ENCODE results near the gene RAD54L. TPM values are rescaled to one million over a fixed set of nuclear protein-coding genes. Genes with fewer than 3 reads are reported as not detected.

RAD54L gene
- total and polyA plus RNA-seq, 2 of the 4 experiments (the other 2 are of a cell fraction) = 4.8 to 10.6 TPM

DNA sequence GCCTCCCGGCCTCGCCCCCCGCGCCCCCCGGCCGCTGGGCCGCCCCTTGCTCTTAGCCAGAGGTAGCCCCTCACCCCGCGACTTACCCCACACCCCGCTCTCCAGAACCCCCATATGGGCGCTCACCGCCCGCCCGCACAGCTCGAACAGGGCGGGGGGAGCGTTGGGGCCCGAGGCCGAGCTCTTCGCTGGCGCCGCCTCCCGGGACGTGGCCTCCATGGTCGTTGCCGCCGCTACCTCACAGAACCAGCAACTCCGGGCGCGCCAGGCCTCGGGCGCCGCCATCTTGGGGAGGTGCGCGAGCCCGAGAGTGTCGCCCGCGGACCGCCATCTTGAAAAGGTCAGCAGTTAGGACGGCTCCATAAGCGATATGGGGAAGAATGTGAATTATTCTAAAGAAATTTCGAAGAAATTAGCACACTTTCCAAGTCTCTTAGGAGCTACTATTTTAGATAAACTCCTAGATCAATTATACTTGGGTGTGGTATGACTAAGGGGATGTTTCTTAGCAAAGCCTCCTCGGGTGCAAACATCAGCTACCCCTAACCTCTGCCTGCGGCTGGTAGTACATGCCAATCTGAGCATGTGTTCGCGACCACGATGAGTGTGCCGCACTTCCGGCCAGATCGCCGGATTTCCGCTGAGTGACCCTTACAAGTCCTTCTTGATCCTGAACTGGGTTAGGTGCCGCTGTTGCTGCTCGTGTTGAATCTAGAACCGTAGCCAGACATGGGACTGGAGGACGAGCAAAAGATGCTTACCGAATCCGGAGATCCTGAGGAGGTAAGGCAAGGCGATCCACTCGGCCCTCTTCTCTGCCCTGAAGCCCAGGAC, 55.7 kb downstream of the RAD54L start, which contains the start of the genes LRRC41 and UQCRH:
Gene LRRC41, minus strand, starts transcription at position 579 of the 834 bp plus-strand sequence. Its CDS starts 294 bp downstream, at position 285.
Gene UQCRH, plus strand, starts transcription at position 661 of the 834 bp plus-strand sequence. Its CDS starts 69 bp downstream, at position 730.
- intact Hi-C loops (cut with micrococcal nuclease) = no loop called here
- H2BK20ac ChIP-seq (ENCODE audit: low read depth, low read length) = peak within 1 kb of the TSS; percentile 64; the same call in 1 of the 2 replicates
- H3K18ac ChIP-seq (ENCODE audit: low read depth, low read length) = peak within 1 kb of the TSS; percentile 70
- H2BK120ac ChIP-seq (ENCODE audit: low read depth, low read length) = peak within 1 kb of the TSS; percentile 87
- H3K9ac ChIP-seq (ENCODE audit: low read depth, low read length) = peak within 1 kb of the TSS; percentile 100
- peaks cover 2 to 36% of the 10 kb centered on the region in 2 experiments; a peak in 3 of 4 replicates for H3K79me1 ChIP-seq (ENCODE audit: low read depth in 1 of 2, low read length in 2 of 2)
- DNase-seq (peak; percentile 98), ATAC-seq (ENCODE audit: low read depth) (peak; percentile 81)
- no peaks in the 10 kb centered on the region; the same call in 1 of the 2 replicates for H3K36me3 ChIP-seq (ENCODE audit: control insufficient read depth, insufficient read depth, low read length)
- H3K27ac ChIP-seq (ENCODE audit: insufficient read depth, low read length) = peak within 1 kb of the TSS; percentile 100
- H2BK5ac ChIP-seq (ENCODE audit: low read depth, low read length, poor library complexity, severe bottlenecking) = peak within 1 kb of the TSS; percentile 94
- peak within 1 kb of the TSS; percentile 92 for H3K4me2 ChIP-seq (ENCODE audit: low read depth, low read length)
- H3K23ac ChIP-seq (ENCODE audit: low read depth, low read length) = peak within 1 kb of the TSS; percentile 90
- ChIA-PET POLR2A (ENCODE audit: unreplicated experiment) (no interaction called here), CTCF (interaction anchor here (0.5 kb wide), 1 partner anchor 13 kb away, joined by 4 read pairs; no protein-coding TSS in a partner anchor)
- peak within 1 kb of the TSS; percentile 86 for H3K4ac ChIP-seq (ENCODE audit: low read depth, low read length)
- no peaks in the 10 kb centered on the region for H3K9me3 ChIP-seq (ENCODE audit: control insufficient read depth, insufficient read depth, low read length)
- H3K4me1 ChIP-seq (ENCODE audit: control insufficient read depth, insufficient read depth, low read length) = peaks cover 5% of the 10 kb centered on the region
- H2AFZ ChIP-seq (replicated peaks; ENCODE audit: low read length, poor library complexity) = peak within 1 kb of the TSS; percentile 84
- in situ Hi-C loops (cut with MboI; ENCODE audit: low sequenced_read_pairs) = no loop called here
- H2AK5ac ChIP-seq (ENCODE audit: low read depth, low read length) = peak within 1 kb of the TSS; percentile 93
- dilution Hi-C loops (cut with HindIII; ENCODE audit: low sequenced_read_pairs, unreplicated experiment) = no loop called here
- no peak within 1 kb of the TSS for H2BK15ac ChIP-seq (ENCODE audit: low read depth, low read length)
- H3K4me3 ChIP-seq (ENCODE audit: insufficient read depth, low read depth, low read length) = peak within 1 kb of the TSS; percentile 97
- H4K5ac ChIP-seq (ENCODE audit: low read depth, low read length) = peak within 1 kb of the TSS; percentile 90
- peak within 1 kb of the TSS; percentile 79 for H3K56ac ChIP-seq (ENCODE audit: extremely low read depth, insufficient read depth, low read length)
- TF ChIP-seq NFE2L2 (IDR thresholded peaks at IDR 0.05; ENCODE audit: low read depth, low read length) (no peak), BHLHE40 (IDR thresholded peaks at IDR 0.05; ENCODE audit: low read depth, low read length) (peak; percentile 98), FOS (IDR thresholded peaks at IDR 0.05; ENCODE audit: low read depth, low read length) (peak; percentile 7; the same call in 1 of the 2 replicates), MAZ (IDR thresholded peaks at IDR 0.05; ENCODE audit: borderline replicate concordance, low read depth, low read length) (peak; percentile 37; the same call in 1 of the 2 replicates), POLR2A (IDR thresholded peaks at IDR 0.05; ENCODE audit: low read depth, low read length) (peak; percentile 97), CHD1 (IDR thresholded peaks at IDR 0.05; ENCODE audit: low read depth, low read length) (no peak; the same call in 1 of the 2 replicates), MXI1 (IDR thresholded peaks at IDR 0.05; ENCODE audit: borderline replicate concordance, low read depth, low read length) (peak; percentile 79; the same call in 1 of the 2 replicates)
- TF ChIP-seq, protein P1, sequence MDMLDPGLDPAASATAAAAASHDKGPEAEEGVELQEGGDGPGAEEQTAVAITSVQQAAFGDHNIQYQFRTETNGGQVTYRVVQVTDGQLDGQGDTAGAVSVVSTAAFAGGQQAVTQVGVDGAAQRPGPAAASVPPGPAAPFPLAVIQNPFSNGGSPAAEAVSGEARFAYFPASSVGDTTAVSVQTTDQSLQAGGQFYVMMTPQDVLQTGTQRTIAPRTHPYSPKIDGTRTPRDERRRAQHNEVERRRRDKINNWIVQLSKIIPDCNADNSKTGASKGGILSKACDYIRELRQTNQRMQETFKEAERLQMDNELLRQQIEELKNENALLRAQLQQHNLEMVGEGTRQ (IDR thresholded peaks at IDR 0.05; ENCODE audit: low read depth, low read length) = peak; percentile 80
- TF ChIP-seq, protein P2, sequence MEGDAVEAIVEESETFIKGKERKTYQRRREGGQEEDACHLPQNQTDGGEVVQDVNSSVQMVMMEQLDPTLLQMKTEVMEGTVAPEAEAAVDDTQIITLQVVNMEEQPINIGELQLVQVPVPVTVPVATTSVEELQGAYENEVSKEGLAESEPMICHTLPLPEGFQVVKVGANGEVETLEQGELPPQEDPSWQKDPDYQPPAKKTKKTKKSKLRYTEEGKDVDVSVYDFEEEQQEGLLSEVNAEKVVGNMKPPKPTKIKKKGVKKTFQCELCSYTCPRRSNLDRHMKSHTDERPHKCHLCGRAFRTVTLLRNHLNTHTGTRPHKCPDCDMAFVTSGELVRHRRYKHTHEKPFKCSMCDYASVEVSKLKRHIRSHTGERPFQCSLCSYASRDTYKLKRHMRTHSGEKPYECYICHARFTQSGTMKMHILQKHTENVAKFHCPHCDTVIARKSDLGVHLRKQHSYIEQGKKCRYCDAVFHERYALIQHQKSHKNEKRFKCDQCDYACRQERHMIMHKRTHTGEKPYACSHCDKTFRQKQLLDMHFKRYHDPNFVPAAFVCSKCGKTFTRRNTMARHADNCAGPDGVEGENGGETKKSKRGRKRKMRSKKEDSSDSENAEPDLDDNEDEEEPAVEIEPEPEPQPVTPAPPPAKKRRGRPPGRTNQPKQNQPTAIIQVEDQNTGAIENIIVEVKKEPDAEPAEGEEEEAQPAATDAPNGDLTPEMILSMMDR (conservative IDR thresholded peaks at IDR 0.05; ENCODE audit: low read depth, low read length) = peak; percentile 11; the same call in 1 of the 2 replicates
- no peaks in the 10 kb centered on the region for H3K27me3 ChIP-seq (ENCODE audit: control insufficient read depth, insufficient read depth, low read length)
- peak within 1 kb of the TSS; percentile 91 for H4K91ac ChIP-seq (ENCODE audit: insufficient read depth, low read depth, low read length)
- H2AK9ac ChIP-seq (replicated peaks; ENCODE audit: low read depth, low read length, poor library complexity) = peak within 1 kb of the TSS; percentile 97
- peak within 1 kb of the TSS; percentile 96 for H3K14ac ChIP-seq (replicated peaks; ENCODE audit: low read depth, low read length)
- 1% methylated on average over 22 of the region's 61 CpGs; no CpG with 5 or more reads in 1 of the 2 experiments for WGBS, 2 experiments (ENCODE audit: extremely low coverage in 2 of 2, insufficient read length in 1 of 2)
- H4K8ac ChIP-seq (ENCODE audit: low read depth in 2 of 2, low read length in 2 of 2) = peak within 1 kb of the TSS; percentile 64 to 76
- BruUV-seq (replicated peaks) = no TSS peak
- H3K9me1 ChIP-seq (ENCODE audit: insufficient read depth, low read length) = peaks cover 11% of the 10 kb centered on the region
- H4K20me1 ChIP-seq (ENCODE audit: insufficient read depth, low read length) = peaks cover 35% of the 10 kb centered on the region
